NOMO-1 treated with dmso at 0.1 percent for 144 hours (cell line): ENCODE measurements around the gene OVOL3.
"Not testable (repeated sequence)": the region's sequence is repeated elsewhere in the genome, so short reads cannot be mapped to it uniquely, and the experiment has no call there.

ENCODE experiments used
- DNase-seq: peaks from one replicate; lab custom pipeline; 2025; ENCODE audit not compliant: unreplicated experiment; lab: John Stamatoyannopoulos, UW

OVOL3 gene

DNA sequence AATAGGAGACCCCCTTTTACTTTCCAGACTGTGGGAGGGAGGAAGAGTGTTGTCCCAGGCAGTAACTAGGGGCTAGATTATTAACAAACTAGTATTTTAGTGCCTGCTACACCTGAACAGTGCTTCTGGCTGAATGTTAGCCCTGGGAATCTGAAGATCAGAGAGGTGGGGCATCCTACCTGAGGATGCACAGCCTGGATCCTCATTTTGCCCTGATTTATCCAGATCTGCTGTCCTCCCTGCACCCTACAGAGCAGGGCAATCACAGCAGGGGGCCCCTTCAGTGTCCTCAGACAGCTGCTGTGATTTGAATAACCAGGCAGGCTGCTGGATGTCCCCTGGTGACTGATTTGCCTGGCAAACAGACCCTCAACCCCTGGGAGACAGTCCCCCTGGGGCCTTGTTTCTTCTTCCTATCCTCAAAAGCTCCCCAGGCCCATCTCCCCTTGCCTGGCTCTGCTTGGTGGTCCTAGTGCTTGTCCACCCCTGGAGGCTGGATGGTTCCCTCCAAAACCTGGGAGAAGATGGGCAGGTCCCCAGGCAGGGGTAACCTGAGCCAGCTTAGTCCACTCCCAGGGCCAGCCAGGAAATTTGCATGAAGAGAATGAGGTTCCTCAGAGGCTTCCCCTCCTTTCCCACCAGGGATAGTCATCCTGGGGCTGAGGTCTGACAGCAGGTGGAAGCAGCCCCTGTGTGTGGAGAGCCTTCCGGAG, at the start of gene OVOL3:
Gene OVOL3 (plus strand): TSS at position 657 of the 713 bp plus-strand sequence. CDS start 60 bp downstream, outside the sequence.
- DNase-seq: no peak

GRCh38 chr19:36061367-36061766, 49.6 kb upstream of the OVOL3 start:
- DNase-seq: no peak

DNA sequence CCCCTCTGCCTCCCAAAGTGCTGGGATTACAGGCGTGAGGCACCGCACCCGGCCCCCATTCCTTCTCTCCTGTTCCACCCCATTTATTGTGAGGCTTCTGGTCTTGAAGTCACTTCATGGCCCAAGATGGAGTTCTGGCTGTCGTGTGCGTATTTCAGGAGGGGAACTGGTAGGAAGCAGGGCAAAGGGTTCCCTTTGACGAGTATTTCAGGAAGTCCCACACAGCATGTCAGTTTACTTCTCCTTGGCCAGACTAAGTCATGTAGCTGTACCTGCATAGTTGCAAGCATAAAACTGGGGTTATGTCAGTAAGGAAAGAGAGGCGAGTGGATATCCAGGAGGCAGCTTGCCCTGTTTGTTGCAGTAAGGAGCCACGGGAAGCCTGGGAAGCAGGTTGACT, 46.1 kb upstream of the OVOL3 start:
- no peak for DNase-seq

GRCh38 chr19:36067681-36068080, 43.3 kb upstream of the OVOL3 start:
- no peak for DNase-seq

GRCh38 chr19:36068810-36069499, 42.0 kb upstream of the OVOL3 start:
- DNase-seq: not testable (repeated sequence)

DNA sequence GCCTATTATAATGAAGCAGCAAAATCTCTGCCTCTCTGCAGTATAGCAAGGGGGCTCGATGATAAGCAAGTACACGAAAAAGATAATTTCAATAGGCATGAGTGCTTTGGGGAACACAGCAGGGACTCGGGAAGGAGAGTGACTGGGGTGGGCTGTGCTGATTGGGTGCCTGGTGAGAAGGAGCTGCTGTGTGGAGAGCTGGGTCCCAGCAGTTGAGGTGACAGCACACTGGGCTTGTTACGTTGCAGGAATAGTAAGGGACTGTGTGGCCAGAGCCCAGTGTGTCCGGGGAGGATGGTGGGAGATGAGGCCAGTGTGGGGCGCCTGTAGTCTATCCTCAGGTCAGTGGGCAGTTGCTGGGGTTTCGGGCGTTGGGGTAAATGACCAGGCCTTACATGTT, 38.9 kb upstream of the OVOL3 start:
- no peak for DNase-seq

GRCh38 chr19:36073121-36073876, 37.6 kb upstream of the OVOL3 start:
- DNase-seq: no peak

DNA sequence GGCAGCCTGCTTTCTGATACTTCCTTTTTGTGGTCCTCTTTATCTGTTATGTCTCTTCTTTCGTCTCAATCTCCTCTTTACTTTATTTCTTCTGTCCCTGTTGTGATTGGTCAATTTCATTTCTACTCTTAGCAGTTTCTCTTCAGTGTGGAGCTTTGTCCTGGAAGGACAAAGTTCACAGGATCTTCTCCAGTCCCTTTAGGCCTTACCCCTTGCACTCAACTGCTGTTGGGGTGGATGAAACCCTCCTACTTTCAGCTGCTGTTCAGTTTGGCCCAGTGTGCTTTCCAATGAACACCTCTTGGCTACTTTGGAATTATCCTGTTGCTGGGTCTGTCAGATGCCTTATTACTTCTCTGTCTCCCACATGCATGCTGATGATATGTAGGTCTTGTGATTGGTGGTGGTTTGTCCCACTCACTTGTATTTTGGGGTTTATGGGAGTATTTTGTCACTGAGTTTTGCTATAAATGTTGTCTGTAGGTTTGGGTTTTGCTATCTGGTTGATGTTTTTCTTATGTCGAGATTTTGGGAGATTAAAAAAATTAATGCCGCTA, 31.5 kb upstream of the OVOL3 start:
- no peak for DNase-seq

GRCh38 chr19:36081385-36081784, 29.6 kb upstream of the OVOL3 start:
- DNase-seq: no peak

DNA sequence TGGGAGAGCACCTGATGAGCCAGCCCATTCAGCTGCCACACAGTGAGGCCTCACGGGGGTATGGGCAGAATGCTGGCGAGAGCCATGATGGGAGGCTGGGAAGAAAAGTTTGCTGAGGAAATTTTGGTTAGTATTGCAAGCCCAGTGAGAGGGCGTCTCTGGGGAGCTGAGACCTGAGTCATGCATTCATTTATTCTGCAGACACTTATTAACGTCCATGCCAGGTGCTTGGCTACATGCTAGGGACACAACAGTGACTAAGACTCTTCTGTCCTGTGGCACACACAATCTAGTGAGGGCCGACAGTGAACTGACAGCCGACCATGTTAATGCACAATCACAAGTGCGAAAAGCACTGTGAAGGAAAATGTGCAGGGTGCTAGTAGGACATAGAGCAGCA, 29.0 kb upstream of the OVOL3 start:
- no peak for DNase-seq

- DNase-seq: no peak
Observed at GRCh38 chr19:36082916-36083315, 28.0 kb upstream of the OVOL3 start.

- DNase-seq: no peak
Observed at GRCh38 chr19:36084231-36085009, 26.5 kb upstream of the OVOL3 start.

DNA sequence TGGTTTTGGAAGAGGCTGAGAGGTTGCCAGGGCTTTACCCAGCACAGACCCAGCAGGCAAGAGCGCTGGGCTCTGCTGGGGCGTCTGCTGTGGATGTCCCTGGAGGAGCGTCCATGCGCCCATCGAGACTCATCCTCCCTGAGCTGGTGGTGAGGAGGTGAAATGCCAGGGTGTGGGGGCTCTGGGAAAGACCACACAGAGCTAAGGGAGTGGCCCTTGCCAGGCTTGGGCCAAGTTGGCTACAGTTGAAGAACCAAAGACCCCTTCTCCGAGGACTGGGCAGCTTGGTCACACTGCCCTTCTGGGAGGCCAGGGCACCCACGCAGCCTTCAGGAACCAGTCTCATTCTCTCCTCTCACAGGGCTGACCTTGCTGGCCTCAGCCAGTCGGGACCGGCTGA, 24.6 kb upstream of the OVOL3 start:
- DNase-seq: no peak

DNA sequence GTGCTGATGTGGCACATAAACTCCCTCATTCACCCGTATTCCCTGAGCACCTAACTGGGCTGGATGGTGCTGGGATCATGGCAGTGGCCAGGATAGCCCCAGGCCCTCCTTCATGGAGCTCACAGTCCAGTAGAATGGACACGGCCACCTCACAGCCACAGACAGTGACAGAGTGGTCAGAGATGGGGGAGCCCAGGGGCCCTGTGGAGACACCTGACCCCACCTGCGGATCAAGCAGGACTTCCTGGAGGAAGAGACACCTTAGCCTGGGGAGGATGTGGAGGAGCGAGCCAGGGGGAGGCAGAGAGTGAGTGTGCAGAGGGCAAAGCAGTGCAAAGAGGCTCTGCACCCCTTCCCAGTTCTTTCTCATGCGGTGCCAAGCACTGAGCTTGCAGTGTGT, 21.1 kb upstream of the OVOL3 start:
- no peak for DNase-seq

GRCh38 chr19:36090910-36091695, 19.8 kb upstream of the OVOL3 start:
- no peak for DNase-seq

GRCh38 chr19:36092566-36092965, 18.4 kb upstream of the OVOL3 start:
- no peak for DNase-seq

GRCh38 chr19:36093146-36093662, 17.7 kb upstream of the OVOL3 start:
- no peak for DNase-seq

DNA sequence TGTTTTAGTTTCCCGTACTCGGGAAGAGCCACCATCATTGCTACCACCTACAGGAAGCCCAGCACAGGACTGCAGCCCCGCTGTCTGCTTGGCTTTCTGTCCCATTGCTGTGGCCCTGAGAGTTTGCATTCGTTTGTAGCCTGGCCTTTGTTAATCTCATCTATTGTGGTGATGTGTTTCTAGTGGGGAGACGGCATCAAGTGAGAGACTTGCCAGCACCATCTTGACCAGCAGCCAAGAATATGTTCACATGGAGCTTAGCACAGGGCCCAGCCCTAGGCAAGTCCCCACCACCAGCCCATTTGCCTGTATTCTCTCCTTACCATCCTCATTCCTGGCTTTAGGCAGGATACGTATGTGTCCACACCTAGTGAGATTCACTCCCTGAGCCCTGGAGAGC, 17.3 kb upstream of the OVOL3 start:
- DNase-seq: no peak

GRCh38 chr19:36097036-36097435, 13.9 kb upstream of the OVOL3 start:
- DNase-seq: no peak
